ENCODE data around the gene CDKN1C.

GRCh38 chr11:2920343-2920742 is 34.8 kb upstream of the CDKN1C start:
- TF ChIP-seq CTCF (IDR thresholded peaks at IDR 0.05) (no peak), EP300 (IDR thresholded peaks at IDR 0.05) (no peak), POLR2A (IDR thresholded peaks at IDR 0.05; ENCODE audit: low read depth) (no peak), POLR2AphosphoS5 (IDR thresholded peaks at IDR 0.05) (no peak)
